Fibroblast of lung (primary cell): Measurements from ENCODE around the gene STRAP. TPM values are rescaled to one million over a fixed set of nuclear protein-coding genes. Genes with fewer than 3 reads are reported as not detected.
A peak's percentile ranks its signal among the peaks of the same experiment; 100 is the strongest.

ENCODE experiments used
- DNase-seq, 2 donors: peaks; one replicate each; pipeline versions ENCODE4 v3.0.0 to v3.0.0-alpha.2; 2010; ENCODE audit warnings: low read depth in 2 of 2
- H2AFZ ChIP-seq: 2 replicates; pipeline ENCODE4 v1.5.1; 2012; ENCODE audit warnings: low read length, control low read depth, inconsistent platforms
- H3K27ac ChIP-seq: 2 replicates; pipeline ENCODE4 v1.5.1; 2011; ENCODE audit warnings: low read length, control low read depth; ENCODE audit not compliant: insufficient read depth
- H3K27me3 ChIP-seq: 2 replicates; pipeline ENCODE4 v1.5.1; 2011; ENCODE audit warnings: mild to moderate bottlenecking, low read length; ENCODE audit not compliant: control insufficient read depth, insufficient read depth
- H3K36me3 ChIP-seq: 2 replicates; pipeline ENCODE4 v1.5.1; 2011; ENCODE audit warnings: low read length; ENCODE audit not compliant: control insufficient read depth, insufficient read depth
- H3K4me1 ChIP-seq: 2 replicates; pipeline ENCODE4 v1.5.1; 2011; ENCODE audit warnings: low read length; ENCODE audit not compliant: control insufficient read depth, insufficient read depth; ENCODE audit errors: extremely low read depth
- H3K4me2 ChIP-seq: 2 replicates; pipeline ENCODE4 v1.5.1; 2011; ENCODE audit warnings: low read length, control low read depth; ENCODE audit not compliant: insufficient read depth; ENCODE audit errors: extremely low read depth
- H3K4me3 ChIP-seq, 4 experiments: fragments of 200-600 bp in 1 of 4; sonication (generic) in 1 of 4; replicated peaks in 1 of 4; 2 replicates each; pipeline ENCODE4 v1.5.1; 2011 to 2016; ENCODE audit warnings: low read length in 4 of 4, low read depth in 3 of 4, mild to moderate bottlenecking in 3 of 4, control low read depth in 2 of 4, inconsistent platforms in 1 of 4, mixed read lengths in 1 of 4; ENCODE audit not compliant: insufficient read depth in 1 of 4; ENCODE audit errors: control extremely low read depth in 1 of 4
- H3K79me2 ChIP-seq: 2 replicates; pipeline ENCODE4 v1.5.1; 2012; ENCODE audit warnings: mild to moderate bottlenecking, low read length, inconsistent platforms; ENCODE audit not compliant: control insufficient read depth, insufficient read depth
- H3K9ac ChIP-seq: 2 replicates; pipeline ENCODE4 v1.5.1; 2011; ENCODE audit warnings: mild to moderate bottlenecking, low read length, control low read depth; ENCODE audit not compliant: insufficient read depth
- H3K9me3 ChIP-seq: 2 replicates; pipeline ENCODE4 v1.5.1; 2012; ENCODE audit warnings: low read depth, low read length; ENCODE audit not compliant: control insufficient read depth, insufficient read depth
- H4K20me1 ChIP-seq: 2 replicates; pipeline ENCODE4 v1.5.1; 2011; ENCODE audit warnings: low read length; ENCODE audit not compliant: control insufficient read depth, insufficient read depth; ENCODE audit errors: extremely low read depth
- EZH2 ChIP-seq: IDR thresholded peaks from 2 replicates; pipeline ENCODE4 v1.5.1; 2012; ENCODE audit warnings: low read length, control low read depth, mild to moderate bottlenecking; ENCODE audit errors: missing control alignments
- polyA plus RNA-seq, 2 donors: library from polyadenylated mRNA; depleted of rRNA in 1 of 2; stranded (reverse) in 1 of 2; unstranded in 1 of 2; fragments of >200 nt; gene quantifications; 2 replicates each; pipeline ENCODE4 v1.2.1, GENCODE V29; 2011 to 2012; ENCODE audit warnings: missing spikeins in 1 of 2
- total RNA-seq: library from RNA; depleted of rRNA; stranded (reverse); fragments of >200 nt; gene quantifications from 2 replicates; pipeline ENCODE4 v1.2.1, GENCODE V29; 2014
- TF ChIP-seq, protein P1 (sequence below), 2 donors: IDR thresholded peaks in 1 of 2; conservative IDR thresholded peaks in 1 of 2; 1 replicate in 1 of 2; 2 replicates in 1 of 2; pipeline ENCODE4 v1.5.1; 2011 to 2012; ENCODE audit warnings: low read length in 2 of 2, control low read depth in 1 of 2, inconsistent platforms in 1 of 2, low read depth in 1 of 2, mild to moderate bottlenecking in 1 of 2

The STRAP gene
- total and polyA plus RNA-seq, 2 donors (not counting 1 experiment from before 2014, with no cell fraction given), result 60.1 to 215 TPM

GRCh38 chr12:15839041-15839440 lies 43.1 kb upstream of the STRAP start:
- H4K20me1 ChIP-seq, result no peaks in the 10 kb centered on the region
- H3K36me3 ChIP-seq, result no peaks in the 10 kb centered on the region

GRCh38 chr12:15839682-15840081 lies 42.5 kb upstream of the STRAP start:
- Histone ChIP-seq H3K27ac (no peak overlapping the region), H3K9me3 (no peaks in the 10 kb centered on the region), H3K27me3 (no peaks in the 10 kb centered on the region), H3K9ac (no peak overlapping the region), H4K20me1 (no peaks in the 10 kb centered on the region), H3K79me2 (no peaks in the 10 kb centered on the region), H3K4me2 (no peak overlapping the region), H3K4me3 (no peak overlapping the region), H3K4me1 (no peaks in the 10 kb centered on the region), H2AFZ (no peak overlapping the region), H3K36me3 (no peaks in the 10 kb centered on the region)
- TF ChIP-seq EZH2, result no peak
- TF ChIP-seq, protein P1, sequence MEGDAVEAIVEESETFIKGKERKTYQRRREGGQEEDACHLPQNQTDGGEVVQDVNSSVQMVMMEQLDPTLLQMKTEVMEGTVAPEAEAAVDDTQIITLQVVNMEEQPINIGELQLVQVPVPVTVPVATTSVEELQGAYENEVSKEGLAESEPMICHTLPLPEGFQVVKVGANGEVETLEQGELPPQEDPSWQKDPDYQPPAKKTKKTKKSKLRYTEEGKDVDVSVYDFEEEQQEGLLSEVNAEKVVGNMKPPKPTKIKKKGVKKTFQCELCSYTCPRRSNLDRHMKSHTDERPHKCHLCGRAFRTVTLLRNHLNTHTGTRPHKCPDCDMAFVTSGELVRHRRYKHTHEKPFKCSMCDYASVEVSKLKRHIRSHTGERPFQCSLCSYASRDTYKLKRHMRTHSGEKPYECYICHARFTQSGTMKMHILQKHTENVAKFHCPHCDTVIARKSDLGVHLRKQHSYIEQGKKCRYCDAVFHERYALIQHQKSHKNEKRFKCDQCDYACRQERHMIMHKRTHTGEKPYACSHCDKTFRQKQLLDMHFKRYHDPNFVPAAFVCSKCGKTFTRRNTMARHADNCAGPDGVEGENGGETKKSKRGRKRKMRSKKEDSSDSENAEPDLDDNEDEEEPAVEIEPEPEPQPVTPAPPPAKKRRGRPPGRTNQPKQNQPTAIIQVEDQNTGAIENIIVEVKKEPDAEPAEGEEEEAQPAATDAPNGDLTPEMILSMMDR (conservative IDR thresholded peaks at IDR 0.05 in 1 of 2, IDR thresholded peaks at IDR 0.05 in 1 of 2; ENCODE audit: low read depth in 1 of 2, low read length in 2 of 2), result no peak
- no peak for DNase-seq

More at GRCh38 chr12:15839041-15839440, 43.1 kb upstream of the STRAP start:
- Histone ChIP-seq H3K4me3 (no peak overlapping the region), H3K4me1 (no peaks in the 10 kb centered on the region), H3K79me2 (no peaks in the 10 kb centered on the region), H3K27me3 (no peaks in the 10 kb centered on the region), H3K27ac (no peak overlapping the region), H3K4me2 (no peak overlapping the region), H2AFZ (no peak overlapping the region), H3K9ac (no peak overlapping the region), H3K9me3 (no peaks in the 10 kb centered on the region)
- DNase-seq, result no peak
- no peak for TF ChIP-seq EZH2

DNA sequence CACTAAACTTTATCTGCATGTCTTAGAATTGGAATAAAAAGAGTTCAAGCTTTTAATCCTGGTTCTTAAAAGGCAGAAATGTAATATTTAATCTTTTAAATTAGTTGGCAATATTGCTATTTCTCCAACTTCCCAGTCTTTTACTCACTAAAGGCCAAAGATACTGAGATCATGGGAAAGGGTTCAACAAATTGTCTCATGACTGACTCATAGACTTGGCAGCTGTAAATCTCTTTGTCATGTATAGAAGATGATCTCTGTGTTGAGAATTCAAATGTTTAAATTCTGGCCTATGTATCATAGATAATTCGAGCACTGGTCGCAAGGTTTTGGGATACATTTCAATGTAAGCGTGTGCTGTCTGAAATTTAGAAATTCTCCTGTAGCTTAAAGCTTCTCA lies 40.1 kb upstream of the STRAP start:
- H3K27me3 ChIP-seq, result no peaks in the 10 kb centered on the region
- H3K4me3 ChIP-seq, result no peak overlapping the region
- H4K20me1 ChIP-seq, result no peaks in the 10 kb centered on the region
- H3K9me3 ChIP-seq, result no peaks in the 10 kb centered on the region
- H3K4me1 ChIP-seq, result no peaks in the 10 kb centered on the region
- H3K9ac ChIP-seq, result no peak overlapping the region
- H2AFZ ChIP-seq, result no peak overlapping the region
- H3K36me3 ChIP-seq, result no peaks in the 10 kb centered on the region
- DNase-seq, result peak; percentile 86 to 92
- H3K4me2 ChIP-seq, result no peak overlapping the region
- H3K79me2 ChIP-seq, result no peaks in the 10 kb centered on the region
- no peak overlapping the region for H3K27ac ChIP-seq
- TF ChIP-seq, protein P1 (conservative IDR thresholded peaks at IDR 0.05 in 1 of 2, IDR thresholded peaks at IDR 0.05 in 1 of 2; ENCODE audit: low read depth in 1 of 2, low read length in 2 of 2), result no peak
- TF ChIP-seq EZH2, result no peak
